ENCODE measurements around the gene LMNA. TPM values are rescaled to one million over a fixed set of nuclear protein-coding genes. Genes with fewer than 3 reads are reported as not detected.

Gene LMNA
- polyA plus RNA-seq, 1 of the 3 experiments (the other 2 are of a cell fraction) = 983 TPM

DNA sequence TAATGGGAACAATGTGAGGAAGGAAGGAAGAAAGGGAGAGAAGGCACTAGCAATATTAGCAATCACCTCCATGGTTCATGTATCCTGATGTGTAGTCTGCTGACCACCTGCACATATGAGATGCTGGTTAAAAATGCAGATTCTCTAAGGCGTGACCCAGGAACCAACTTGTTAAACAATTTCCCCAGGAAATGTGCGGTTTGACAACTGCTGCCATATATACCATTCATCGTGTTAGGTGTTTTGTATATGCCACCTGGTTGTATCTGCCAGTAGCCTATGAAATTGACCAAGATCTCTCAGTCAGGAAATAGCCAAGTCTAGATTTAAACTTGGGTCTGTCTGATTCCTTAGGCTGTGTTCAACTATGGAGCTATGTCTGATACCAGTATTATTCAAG is 43.0 kb downstream of the LMNA start:
- no peak for DNase-seq
- 96% methylated on average over 3 of the region's 3 CpGs for whole genome bisulfite sequencing (ENCODE audit: low lambda C conversion rate)
- no peaks in the 10 kb centered on the region for H3K9me3 ChIP-seq
- no peaks in the 10 kb centered on the region for H3K79me2 ChIP-seq (ENCODE audit: insufficient read depth)
- H3K9ac ChIP-seq = no peak overlapping the region
- no peaks in the 10 kb centered on the region for H3K9me2 ChIP-seq
- H3K4me3 ChIP-seq (ENCODE audit: low read depth in 2 of 2, low read length in 1 of 2) = no peak overlapping the region
- H3K27ac ChIP-seq (ENCODE audit: low read depth in 2 of 2, low read length in 1 of 2) = no peak overlapping the region
- H3K27me3 ChIP-seq (ENCODE audit: insufficient read depth) = no peaks in the 10 kb centered on the region
- no peaks in the 10 kb centered on the region for H4K20me1 ChIP-seq (ENCODE audit: insufficient read depth)
- TF ChIP-seq SMC3 (IDR thresholded peaks at IDR 0.05; ENCODE audit: low read depth, low read length) (no peak), FOSL2 (IDR thresholded peaks at IDR 0.05; ENCODE audit: borderline replicate concordance, low read depth) (no peak), EZH2phosphoT487 (IDR thresholded peaks at IDR 0.05; ENCODE audit: borderline replicate concordance, low read depth) (no peak), MXI1 (IDR thresholded peaks at IDR 0.05; ENCODE audit: low read depth, low read length) (no peak), NFIC (IDR thresholded peaks at IDR 0.05; ENCODE audit: borderline replicate concordance) (no peak), YY1 (IDR thresholded peaks at IDR 0.05; ENCODE audit: low read depth) (no peak)
- TF ChIP-seq, protein P1, sequence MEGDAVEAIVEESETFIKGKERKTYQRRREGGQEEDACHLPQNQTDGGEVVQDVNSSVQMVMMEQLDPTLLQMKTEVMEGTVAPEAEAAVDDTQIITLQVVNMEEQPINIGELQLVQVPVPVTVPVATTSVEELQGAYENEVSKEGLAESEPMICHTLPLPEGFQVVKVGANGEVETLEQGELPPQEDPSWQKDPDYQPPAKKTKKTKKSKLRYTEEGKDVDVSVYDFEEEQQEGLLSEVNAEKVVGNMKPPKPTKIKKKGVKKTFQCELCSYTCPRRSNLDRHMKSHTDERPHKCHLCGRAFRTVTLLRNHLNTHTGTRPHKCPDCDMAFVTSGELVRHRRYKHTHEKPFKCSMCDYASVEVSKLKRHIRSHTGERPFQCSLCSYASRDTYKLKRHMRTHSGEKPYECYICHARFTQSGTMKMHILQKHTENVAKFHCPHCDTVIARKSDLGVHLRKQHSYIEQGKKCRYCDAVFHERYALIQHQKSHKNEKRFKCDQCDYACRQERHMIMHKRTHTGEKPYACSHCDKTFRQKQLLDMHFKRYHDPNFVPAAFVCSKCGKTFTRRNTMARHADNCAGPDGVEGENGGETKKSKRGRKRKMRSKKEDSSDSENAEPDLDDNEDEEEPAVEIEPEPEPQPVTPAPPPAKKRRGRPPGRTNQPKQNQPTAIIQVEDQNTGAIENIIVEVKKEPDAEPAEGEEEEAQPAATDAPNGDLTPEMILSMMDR (IDR thresholded peaks at IDR 0.05) = no peak
- TF ChIP-seq, protein P2, sequence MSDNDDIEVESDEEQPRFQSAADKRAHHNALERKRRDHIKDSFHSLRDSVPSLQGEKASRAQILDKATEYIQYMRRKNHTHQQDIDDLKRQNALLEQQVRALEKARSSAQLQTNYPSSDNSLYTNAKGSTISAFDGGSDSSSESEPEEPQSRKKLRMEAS (IDR thresholded peaks at IDR 0.05; ENCODE audit: low read depth) = no peak
- ChIA-PET CTCF (interaction anchor here (0.7 to 1.0 kb wide), 2 partner anchors 16 to 68 kb away, joined by 3 read pairs; no protein-coding TSS in a partner anchor), POLR2A (no interaction called here)
- no peaks in the 10 kb centered on the region for H3K36me3 ChIP-seq (replicated peaks in 1 of 2; ENCODE audit: control insufficient read depth in 1 of 2, insufficient read depth in 2 of 2, low read length in 1 of 2)
- H3F3A ChIP-seq (replicated peaks; ENCODE audit: insufficient read depth) = no peaks in the 10 kb centered on the region
- H3K4me2 ChIP-seq = no peak overlapping the region
- H3K4me1 ChIP-seq (ENCODE audit: control insufficient read depth in 1 of 2, insufficient read depth in 2 of 2, low read depth in 1 of 2, low read length in 1 of 2) = peaks cover 3 to 12% of the 10 kb centered on the region in 2 experiments; a peak in 2 of 4 replicates
- no peak overlapping the region for H2AFZ ChIP-seq (ENCODE audit: low read depth)

DNA sequence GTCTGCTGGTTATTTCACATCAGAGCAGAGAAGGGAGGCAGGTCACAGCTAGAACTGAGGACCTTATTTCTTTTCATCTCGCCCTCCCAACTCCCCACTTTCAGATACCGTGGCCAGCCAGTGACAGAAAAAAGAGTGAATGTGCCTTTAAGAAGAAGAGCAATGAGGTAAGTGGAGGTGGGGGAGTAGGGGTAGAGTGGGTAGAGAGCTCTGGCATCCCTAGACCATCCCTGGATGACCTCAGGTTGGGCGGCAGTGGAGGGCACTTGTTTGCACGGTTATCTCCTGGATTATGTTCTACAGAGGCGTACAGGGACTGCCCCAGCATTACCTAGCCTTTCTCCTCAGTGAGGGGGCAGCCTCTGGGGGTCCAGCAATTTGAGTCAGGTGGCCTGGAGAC is 43.5 kb downstream of the LMNA start:
- no peaks in the 10 kb centered on the region for H3F3A ChIP-seq (replicated peaks; ENCODE audit: insufficient read depth)
- no peak overlapping the region for H3K27ac ChIP-seq (ENCODE audit: low read depth in 2 of 2, low read length in 1 of 2)
- no peaks in the 10 kb centered on the region for H3K9me2 ChIP-seq
- H3K9ac ChIP-seq = no peak overlapping the region
- no peaks in the 10 kb centered on the region for H3K36me3 ChIP-seq (replicated peaks in 1 of 2; ENCODE audit: control insufficient read depth in 1 of 2, insufficient read depth in 2 of 2, low read length in 1 of 2)
- no peak overlapping the region for H3K4me2 ChIP-seq
- no peaks in the 10 kb centered on the region for H3K9me3 ChIP-seq
- no peak overlapping the region for H2AFZ ChIP-seq (ENCODE audit: low read depth)
- TF ChIP-seq NRF1 (IDR thresholded peaks at IDR 0.05; ENCODE audit: low read depth, low read length) (no peak), TCF12 (IDR thresholded peaks at IDR 0.05) (no peak), ZBTB33 (IDR thresholded peaks at IDR 0.05; ENCODE audit: borderline replicate concordance, low read depth) (no peak), EZH2phosphoT487 (IDR thresholded peaks at IDR 0.05; ENCODE audit: borderline replicate concordance, low read depth) (no peak)
- no peak for DNase-seq
- H3K79me2 ChIP-seq (ENCODE audit: insufficient read depth) = no peaks in the 10 kb centered on the region
- H3K4me3 ChIP-seq (ENCODE audit: low read depth in 2 of 2, low read length in 1 of 2) = no peak overlapping the region
- no peaks in the 10 kb centered on the region for H3K27me3 ChIP-seq (ENCODE audit: insufficient read depth)
- no peaks in the 10 kb centered on the region for H4K20me1 ChIP-seq (ENCODE audit: insufficient read depth)
- H3K4me1 ChIP-seq (ENCODE audit: control insufficient read depth in 1 of 2, insufficient read depth in 2 of 2, low read depth in 1 of 2, low read length in 1 of 2) = peaks cover 3 to 17% of the 10 kb centered on the region in 2 experiments; a peak in 2 of 4 replicates
- POLR2A ChIA-PET = no interaction called here
- WGBS (ENCODE audit: low lambda C conversion rate) = 83% methylated on average over 5 of the region's 5 CpGs
- CTCF ChIA-PET = interaction anchor here (0.7 to 1.0 kb wide), 3 partner anchors 16 to 67 kb away, joined by 3 read pairs; no protein-coding TSS in a partner anchor

Measured in SK-N-SH (cell line).